Astrocyte (in vitro differentiated cells and primary cell): ENCODE measurements around the gene CTBP1.

Experiments used
- EZH2 ChIP-seq: IDR thresholded peaks from 2 replicates; pipeline ENCODE4 v1.6.1; 2012; ENCODE audit warnings: mild to moderate bottlenecking, low read length, inconsistent platforms; ENCODE audit not compliant: insufficient read depth
- TF ChIP-seq, protein P1 (sequence below): IDR thresholded peaks from 2 replicates; pipeline ENCODE4 v1.5.1; 2011; ENCODE audit warnings: low read depth, mild to moderate bottlenecking, inconsistent platforms, low read length, moderate library complexity; ENCODE audit not compliant: insufficient read depth

DNA sequence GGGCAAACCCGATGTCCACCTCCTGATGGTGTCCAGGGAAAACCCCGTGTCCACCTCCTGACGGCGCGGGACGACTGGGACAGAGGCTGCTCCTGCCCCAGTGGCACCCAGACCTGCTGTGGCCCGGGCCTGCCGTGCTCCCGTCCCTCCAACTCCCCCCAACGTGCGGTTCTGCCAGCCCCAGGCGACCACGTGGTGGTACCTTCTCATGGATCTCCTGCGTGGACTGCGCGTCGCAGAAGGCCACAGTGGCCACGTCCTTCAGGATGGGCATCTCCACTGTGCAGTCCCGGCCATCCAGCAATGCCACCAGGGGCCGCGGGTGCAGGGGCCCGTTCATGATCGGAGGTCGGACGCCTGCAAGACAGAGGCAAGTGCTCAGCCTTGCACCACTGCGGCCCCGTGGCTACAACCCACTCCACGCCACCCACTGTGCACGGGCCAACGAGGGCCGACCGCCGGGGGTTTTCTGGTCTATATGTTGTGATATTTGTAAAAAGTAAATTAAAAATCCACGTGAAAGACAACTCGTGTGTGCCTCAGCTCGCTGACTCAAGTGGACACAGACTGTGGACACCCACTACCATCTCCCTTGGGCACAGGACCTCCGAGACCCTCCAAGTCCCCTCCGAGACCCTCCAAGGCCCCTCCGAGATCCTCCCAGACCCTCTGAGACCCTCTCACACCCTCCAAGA lies 10.8 kb downstream of the CTBP1 start:
- TF ChIP-seq, protein P1, sequence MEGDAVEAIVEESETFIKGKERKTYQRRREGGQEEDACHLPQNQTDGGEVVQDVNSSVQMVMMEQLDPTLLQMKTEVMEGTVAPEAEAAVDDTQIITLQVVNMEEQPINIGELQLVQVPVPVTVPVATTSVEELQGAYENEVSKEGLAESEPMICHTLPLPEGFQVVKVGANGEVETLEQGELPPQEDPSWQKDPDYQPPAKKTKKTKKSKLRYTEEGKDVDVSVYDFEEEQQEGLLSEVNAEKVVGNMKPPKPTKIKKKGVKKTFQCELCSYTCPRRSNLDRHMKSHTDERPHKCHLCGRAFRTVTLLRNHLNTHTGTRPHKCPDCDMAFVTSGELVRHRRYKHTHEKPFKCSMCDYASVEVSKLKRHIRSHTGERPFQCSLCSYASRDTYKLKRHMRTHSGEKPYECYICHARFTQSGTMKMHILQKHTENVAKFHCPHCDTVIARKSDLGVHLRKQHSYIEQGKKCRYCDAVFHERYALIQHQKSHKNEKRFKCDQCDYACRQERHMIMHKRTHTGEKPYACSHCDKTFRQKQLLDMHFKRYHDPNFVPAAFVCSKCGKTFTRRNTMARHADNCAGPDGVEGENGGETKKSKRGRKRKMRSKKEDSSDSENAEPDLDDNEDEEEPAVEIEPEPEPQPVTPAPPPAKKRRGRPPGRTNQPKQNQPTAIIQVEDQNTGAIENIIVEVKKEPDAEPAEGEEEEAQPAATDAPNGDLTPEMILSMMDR: no peak
- no peak for TF ChIP-seq EZH2
